ENCODE data around the gene DCP2. TPM values are rescaled to one million over a fixed set of nuclear protein-coding genes. Genes with fewer than 3 reads are reported as not detected.

Gene DCP2
- total RNA-seq, 1 experiment from 2014 or later = 14.1 TPM

- no peak for DNase-seq (ENCODE audit: low read depth)
Observed at GRCh38 chr5:113065626-113066025, 89.0 kb downstream of the DCP2 start.

GRCh38 chr5:113067635-113068344 is 91.2 kb downstream of the DCP2 start:
- DNase-seq (ENCODE audit: low read depth) = no peak

- peak; percentile 62 for DNase-seq (ENCODE audit: low read depth)
Observed at GRCh38 chr5:113068559-113068958, 92.0 kb downstream of the DCP2 start.

Other genes with a start within 250 kb of the DCP2 start
- 25.8 and 40.0 TPM in 2 replicates for gene APC, start 238.9 kb upstream of the DCP2 start, total RNA-seq (2014; rRNA removed)
- 59.2 and 80.4 TPM in 2 replicates for gene SRP19, start 115.5 kb upstream of the DCP2 start, total RNA-seq (2014; rRNA removed)
- gene REEP5, start 54.6 kb upstream of the DCP2 start, total RNA-seq (2014; rRNA removed) = 40.6 and 41.4 TPM in 2 replicates

All from LHCN-M2 (cell line).